ENCODE measurements around the gene C3orf70.

GRCh38 chr3:185058796-185059195 lies 94.1 kb downstream of the C3orf70 start:
- TF ChIP-seq EP300 (IDR thresholded peaks at IDR 0.05; ENCODE audit: low read depth), result no peak
- TF ChIP-seq CTCF (IDR thresholded peaks at IDR 0.05), result no peak
- no peak for TF ChIP-seq POLR2AphosphoS5 (IDR thresholded peaks at IDR 0.05)
